ENCODE results near the gene NBAS. TPM values are rescaled to one million over a fixed set of nuclear protein-coding genes. Genes with fewer than 3 reads are reported as not detected.

NBAS gene
- total and polyA plus RNA-seq, 2 of the 4 experiments (the other 2 are of a cell fraction) = 22.3 to 105 TPM

GRCh38 chr2:15429032-15429431 is 132.1 kb downstream of the NBAS start:
- intact Hi-C loops (cut with micrococcal nuclease) (no loop called here), in situ Hi-C loops (cut with MboI; ENCODE audit: low sequenced_read_pairs) (no loop called here), dilution Hi-C loops (cut with HindIII; ENCODE audit: low sequenced_read_pairs, unreplicated experiment) (no loop called here)
- Histone ChIP-seq H2AFZ (replicated peaks; ENCODE audit: low read length, poor library complexity) (no peak overlapping the region), H3K9me3 (ENCODE audit: control insufficient read depth, insufficient read depth, low read length) (no peaks in the 10 kb centered on the region), H2BK120ac (ENCODE audit: low read depth, low read length) (no peak overlapping the region), H2BK20ac (ENCODE audit: low read depth, low read length) (no peak overlapping the region), H3K9me1 (ENCODE audit: insufficient read depth, low read length) (peaks cover 7% of the 10 kb centered on the region; the same call in 1 of the 2 replicates), H3K4me2 (ENCODE audit: low read depth, low read length) (no peak overlapping the region), H4K91ac (ENCODE audit: insufficient read depth, low read depth, low read length) (no peak overlapping the region), H4K20me1 (ENCODE audit: insufficient read depth, low read length) (no peaks in the 10 kb centered on the region), H3K79me1 (ENCODE audit: low read depth in 1 of 2, low read length in 2 of 2) (no peaks in the 10 kb centered on the region; a peak in 1 of 4 replicates), H2AK5ac (ENCODE audit: low read depth, low read length) (no peak overlapping the region), H3K27me3 (ENCODE audit: control insufficient read depth, insufficient read depth, low read length) (no peaks in the 10 kb centered on the region), H3K9ac (ENCODE audit: low read depth, low read length) (no peak overlapping the region), H4K5ac (ENCODE audit: low read depth, low read length) (no peak overlapping the region), H3K4me1 (ENCODE audit: control insufficient read depth, insufficient read depth, low read length) (0 out of 2 replicates have a peak, but pooled peaks cover 1% of the 10 kb centered on the region), H3K4ac (ENCODE audit: low read depth, low read length) (no peak overlapping the region), H3K14ac (replicated peaks; ENCODE audit: low read depth, low read length) (no peak overlapping the region), H4K8ac (ENCODE audit: low read depth in 2 of 2, low read length in 2 of 2) (no peak overlapping the region), H2BK15ac (ENCODE audit: low read depth, low read length) (no peak overlapping the region), H2AK9ac (replicated peaks; ENCODE audit: low read depth, low read length, poor library complexity) (no peak overlapping the region), H3K23ac (ENCODE audit: low read depth, low read length) (no peak overlapping the region), H3K36me3 (ENCODE audit: control insufficient read depth, insufficient read depth, low read length) (peaks cover 2% of the 10 kb centered on the region), H3K4me3 (ENCODE audit: insufficient read depth, low read depth, low read length) (no peak overlapping the region), H3K18ac (ENCODE audit: low read depth, low read length) (no peak overlapping the region), H2BK5ac (ENCODE audit: low read depth, low read length, poor library complexity, severe bottlenecking) (no peak overlapping the region), H3K27ac (ENCODE audit: insufficient read depth, low read length) (no peak overlapping the region), H3K56ac (ENCODE audit: extremely low read depth, insufficient read depth, low read length) (no peak overlapping the region)
- no peak for TF ChIP-seq CEBPB (IDR thresholded peaks at IDR 0.05; ENCODE audit: low read depth, low read length)
- no peak for TF ChIP-seq SMC3 (IDR thresholded peaks at IDR 0.05; ENCODE audit: low read depth, low read length)
- TF ChIP-seq BHLHE40 (IDR thresholded peaks at IDR 0.05; ENCODE audit: low read depth, low read length) = no peak
- no peak for TF ChIP-seq ELK1 (IDR thresholded peaks at IDR 0.05; ENCODE audit: borderline replicate concordance, low read depth, low read length)
- TF ChIP-seq RCOR1 (IDR thresholded peaks at IDR 0.05; ENCODE audit: insufficient replicate concordance, low read length) = no peak
- no peak for TF ChIP-seq USF2 (IDR thresholded peaks at IDR 0.05; ENCODE audit: low read depth, low read length)
- no peak for TF ChIP-seq FOS (IDR thresholded peaks at IDR 0.05; ENCODE audit: low read depth, low read length)
- TF ChIP-seq MAZ (IDR thresholded peaks at IDR 0.05; ENCODE audit: borderline replicate concordance, low read depth, low read length) = no peak
- TF ChIP-seq MXI1 (IDR thresholded peaks at IDR 0.05; ENCODE audit: borderline replicate concordance, low read depth, low read length) = no peak
- TF ChIP-seq RFX5 (IDR thresholded peaks at IDR 0.05; ENCODE audit: low read depth, low read length) = no peak
- no peak for TF ChIP-seq POLR2A (IDR thresholded peaks at IDR 0.05; ENCODE audit: low read depth, low read length)
- no peak for TF ChIP-seq NFE2L2 (IDR thresholded peaks at IDR 0.05; ENCODE audit: low read depth, low read length)
- TF ChIP-seq RAD21 (IDR thresholded peaks at IDR 0.05; ENCODE audit: low read length) = no peak
- no peak for TF ChIP-seq CTCF (conservative IDR thresholded peaks at IDR 0.05; ENCODE audit: low read depth, low read length)
- no peak for TF ChIP-seq CHD1 (IDR thresholded peaks at IDR 0.05; ENCODE audit: low read depth, low read length)
- ChIA-PET CTCF (no interaction called here), POLR2A (ENCODE audit: unreplicated experiment) (no interaction called here)
- no peak for DNase-seq
- no peak for ATAC-seq (ENCODE audit: low read depth)
- no TSS peak for BruUV-seq (replicated peaks)
- WGBS, 2 experiments (ENCODE audit: extremely low coverage in 2 of 2, insufficient read length in 1 of 2) = no CpG with 5 or more reads among the region's 1 CpG

Measured in IMR-90 (cell line).